ENCODE results near the gene NEIL3.
"Not testable (repeated sequence)": the region's sequence is repeated elsewhere in the genome, so short reads cannot be mapped to it uniquely, and the experiment has no call there.

NEIL3 gene

GRCh38 chr4:177302371-177303100 is 7.1 kb upstream of the NEIL3 start:
- H3K14ac ChIP-seq (ENCODE audit: low read length in 2 of 2), result no peak overlapping the region
- no peak overlapping the region for H2BK15ac ChIP-seq (ENCODE audit: low read depth, poor library complexity, severe bottlenecking)
- no peak overlapping the region for H3K9ac ChIP-seq (ENCODE audit: low read length)
- H3K27me3 ChIP-seq (ENCODE audit: control insufficient read depth in 1 of 2, insufficient read depth in 1 of 2, low read length in 2 of 2), result no peaks in the 10 kb centered on the region
- no peaks in the 10 kb centered on the region for H3K79me1 ChIP-seq (replicated peaks; ENCODE audit: low read length, poor library complexity, severe bottlenecking)
- H4K8ac ChIP-seq (ENCODE audit: low read length), result no peak overlapping the region
- peaks cover 8% of the 10 kb centered on the region for H3K9me3 ChIP-seq (ENCODE audit: control insufficient read depth, low read length)
- H3K18ac ChIP-seq (ENCODE audit: low read depth in 1 of 2, low read length in 2 of 2), result peak overlapping the region in 1 of 2 experiments; percentile 48
- no peak overlapping the region for H2BK12ac ChIP-seq (ENCODE audit: low read length in 2 of 2)
- H2BK120ac ChIP-seq (ENCODE audit: low read depth, low read length), result no peak overlapping the region
- no peak overlapping the region for H3K27ac ChIP-seq (ENCODE audit: low read length, poor library complexity, severe bottlenecking)
- no peak overlapping the region for H2AFZ ChIP-seq (ENCODE audit: low read depth, low read length)
- no peaks in the 10 kb centered on the region for H3K4me1 ChIP-seq (ENCODE audit: control insufficient read depth, insufficient read depth, low read depth, low read length)
- H3K23ac ChIP-seq (ENCODE audit: low read length in 2 of 2), result no peak overlapping the region
- no peak overlapping the region for H2AK5ac ChIP-seq (ENCODE audit: low read length, severe bottlenecking)
- H2BK5ac ChIP-seq (ENCODE audit: low read depth, low read length, poor library complexity, severe bottlenecking), result no peak overlapping the region
- no peaks in the 10 kb centered on the region for H3K36me3 ChIP-seq (ENCODE audit: control insufficient read depth in 1 of 2, insufficient read depth in 2 of 2, low read depth in 1 of 2, low read length in 2 of 2)
- H3K4me2 ChIP-seq (ENCODE audit: low read length, poor library complexity, severe bottlenecking), result no peak overlapping the region
- H4K91ac ChIP-seq (ENCODE audit: low read length), result no peak overlapping the region
- no peak for DNase-seq
- WGBS, result 94% methylated on average over 1 of the region's 4 CpGs
- no peak overlapping the region for H3K4me3 ChIP-seq (ENCODE audit: insufficient read depth in 1 of 2, low read depth in 1 of 2, low read length in 2 of 2)
- no peak overlapping the region for H3K4ac ChIP-seq (ENCODE audit: low read depth in 1 of 2, low read length in 2 of 2)

GRCh38 chr4:177304094-177304493 is 5.6 kb upstream of the NEIL3 start:
- H3K4ac ChIP-seq (ENCODE audit: low read depth in 1 of 2, low read length in 2 of 2), result no peak overlapping the region
- no peak overlapping the region for H2BK120ac ChIP-seq (ENCODE audit: low read depth, low read length)
- H3K9me3 ChIP-seq (ENCODE audit: control insufficient read depth, low read length), result no peaks in the 10 kb centered on the region
- no peaks in the 10 kb centered on the region for H3K79me1 ChIP-seq (replicated peaks; ENCODE audit: low read length, poor library complexity, severe bottlenecking)
- H3K4me3 ChIP-seq (ENCODE audit: insufficient read depth in 1 of 2, low read depth in 1 of 2, low read length in 2 of 2), result no peak overlapping the region
- no peak overlapping the region for H3K27ac ChIP-seq (ENCODE audit: low read length, poor library complexity, severe bottlenecking)
- no peak overlapping the region for H2AFZ ChIP-seq (ENCODE audit: low read depth, low read length)
- H2BK12ac ChIP-seq (ENCODE audit: low read length in 2 of 2), result no peak overlapping the region
- WGBS, result 100% methylated on average over 1 of the region's 4 CpGs
- H3K27me3 ChIP-seq (ENCODE audit: control insufficient read depth in 1 of 2, insufficient read depth in 1 of 2, low read length in 2 of 2), result no peaks in the 10 kb centered on the region
- H3K4me2 ChIP-seq (ENCODE audit: low read length, poor library complexity, severe bottlenecking), result no peak overlapping the region
- H3K23ac ChIP-seq (ENCODE audit: low read length in 2 of 2), result no peak overlapping the region
- no peaks in the 10 kb centered on the region for H3K4me1 ChIP-seq (ENCODE audit: control insufficient read depth, insufficient read depth, low read depth, low read length)
- no peak overlapping the region for H2BK15ac ChIP-seq (ENCODE audit: low read depth, poor library complexity, severe bottlenecking)
- H4K8ac ChIP-seq (ENCODE audit: low read length), result no peak overlapping the region
- no peak overlapping the region for H4K91ac ChIP-seq (ENCODE audit: low read length)
- no peak overlapping the region for H3K9ac ChIP-seq (ENCODE audit: low read length)
- DNase-seq, result no peak
- no peak overlapping the region for H3K14ac ChIP-seq (ENCODE audit: low read length in 2 of 2)
- no peak overlapping the region for H2AK5ac ChIP-seq (ENCODE audit: low read length, severe bottlenecking)
- H3K18ac ChIP-seq (ENCODE audit: low read depth in 1 of 2, low read length in 2 of 2), result no peak overlapping the region
- H3K36me3 ChIP-seq (ENCODE audit: control insufficient read depth in 1 of 2, insufficient read depth in 2 of 2, low read depth in 1 of 2, low read length in 2 of 2), result no peaks in the 10 kb centered on the region
- no peak overlapping the region for H2BK5ac ChIP-seq (ENCODE audit: low read depth, low read length, poor library complexity, severe bottlenecking)

- not testable (repeated sequence) for H3K14ac ChIP-seq (ENCODE audit: low read length in 2 of 2); H2BK15ac ChIP-seq (ENCODE audit: low read depth, poor library complexity, severe bottlenecking); H3K18ac ChIP-seq (ENCODE audit: low read depth in 1 of 2, low read length in 2 of 2); H3K27me3 ChIP-seq (ENCODE audit: control insufficient read depth in 1 of 2, insufficient read depth in 1 of 2, low read length in 2 of 2); H3K36me3 ChIP-seq (ENCODE audit: control insufficient read depth in 1 of 2, insufficient read depth in 2 of 2, low read depth in 1 of 2, low read length in 2 of 2); H2BK5ac ChIP-seq (ENCODE audit: low read depth, low read length, poor library complexity, severe bottlenecking); H3K27ac ChIP-seq (ENCODE audit: low read length, poor library complexity, severe bottlenecking); H3K23ac ChIP-seq (ENCODE audit: low read length in 2 of 2); H2AK5ac ChIP-seq (ENCODE audit: low read length, severe bottlenecking); H2AFZ ChIP-seq (ENCODE audit: low read depth, low read length); H2BK120ac ChIP-seq (ENCODE audit: low read depth, low read length); H2BK12ac ChIP-seq (ENCODE audit: low read length in 2 of 2); H3K4me3 ChIP-seq (ENCODE audit: insufficient read depth in 1 of 2, low read depth in 1 of 2, low read length in 2 of 2); H3K9me3 ChIP-seq (ENCODE audit: control insufficient read depth, low read length); H3K79me1 ChIP-seq (replicated peaks; ENCODE audit: low read length, poor library complexity, severe bottlenecking); H3K4me2 ChIP-seq (ENCODE audit: low read length, poor library complexity, severe bottlenecking); H4K8ac ChIP-seq (ENCODE audit: low read length); H3K9ac ChIP-seq (ENCODE audit: low read length); H3K4ac ChIP-seq (ENCODE audit: low read depth in 1 of 2, low read length in 2 of 2); H3K4me1 ChIP-seq (ENCODE audit: control insufficient read depth, insufficient read depth, low read depth, low read length); H4K91ac ChIP-seq (ENCODE audit: low read length); DNase-seq
- 96% methylated on average over 3 of the region's 3 CpGs for WGBS
These were observed 4.8 kb upstream of the NEIL3 start for GRCh38 chr4:177304864-177305263.

- WGBS, result 80% methylated on average over 2 of the region's 3 CpGs
- Histone ChIP-seq H3K9me3 (ENCODE audit: control insufficient read depth, low read length) (no peaks in the 10 kb centered on the region), H4K91ac (ENCODE audit: low read length) (no peak overlapping the region), H2BK15ac (ENCODE audit: low read depth, poor library complexity, severe bottlenecking) (no peak overlapping the region), H3K14ac (ENCODE audit: low read length in 2 of 2) (no peak overlapping the region), H2BK12ac (ENCODE audit: low read length in 2 of 2) (no peak overlapping the region), H3K27me3 (ENCODE audit: control insufficient read depth in 1 of 2, insufficient read depth in 1 of 2, low read length in 2 of 2) (no peaks in the 10 kb centered on the region), H2AFZ (ENCODE audit: low read depth, low read length) (no peak overlapping the region), H3K23ac (ENCODE audit: low read length in 2 of 2) (no peak overlapping the region), H3K18ac (ENCODE audit: low read depth in 1 of 2, low read length in 2 of 2) (no peak overlapping the region), H2BK120ac (ENCODE audit: low read depth, low read length) (no peak overlapping the region), H3K4me2 (ENCODE audit: low read length, poor library complexity, severe bottlenecking) (no peak overlapping the region), H3K4me3 (ENCODE audit: insufficient read depth in 1 of 2, low read depth in 1 of 2, low read length in 2 of 2) (no peak overlapping the region), H3K4me1 (ENCODE audit: control insufficient read depth, insufficient read depth, low read depth, low read length) (no peaks in the 10 kb centered on the region), H3K36me3 (ENCODE audit: control insufficient read depth in 1 of 2, insufficient read depth in 2 of 2, low read depth in 1 of 2, low read length in 2 of 2) (no peaks in the 10 kb centered on the region), H2BK5ac (ENCODE audit: low read depth, low read length, poor library complexity, severe bottlenecking) (no peak overlapping the region), H4K8ac (ENCODE audit: low read length) (no peak overlapping the region), H3K4ac (ENCODE audit: low read depth in 1 of 2, low read length in 2 of 2) (no peak overlapping the region), H3K9ac (ENCODE audit: low read length) (no peak overlapping the region), H2AK5ac (ENCODE audit: low read length, severe bottlenecking) (no peak overlapping the region), H3K27ac (ENCODE audit: low read length, poor library complexity, severe bottlenecking) (peak overlapping the region; percentile 4), H3K79me1 (replicated peaks; ENCODE audit: low read length, poor library complexity, severe bottlenecking) (peaks cover 4% of the 10 kb centered on the region)
- DNase-seq, result peak; percentile 82
These were observed 1.5 kb upstream of the NEIL3 start for GRCh38 chr4:177308125-177308524.
